ENCODE measurements around the gene PLSCR4. TPM values are rescaled to one million over a fixed set of nuclear protein-coding genes. Genes with fewer than 3 reads are reported as not detected.

PLSCR4 gene
- total RNA-seq, 1 donor from 2014 or later = 10.4 TPM

DNA sequence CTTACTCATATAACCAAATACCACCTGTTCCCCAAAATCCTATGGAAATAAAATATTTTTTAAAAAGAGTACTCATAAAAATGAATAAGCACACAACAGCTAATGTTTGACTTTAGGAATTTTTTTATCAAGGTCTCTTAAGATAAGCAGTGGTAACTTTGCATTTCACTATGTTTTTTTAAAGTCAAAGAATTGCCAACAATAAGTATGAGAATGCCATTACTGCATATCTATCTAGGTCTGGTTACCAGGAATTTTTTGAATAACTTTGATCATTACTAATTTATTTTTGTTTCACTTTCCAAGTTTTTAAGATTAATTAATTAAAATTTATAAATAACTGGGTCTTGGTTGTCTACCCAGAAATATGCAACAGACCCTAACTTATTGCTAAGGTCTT lies 41.5 kb downstream of the PLSCR4 start:
- Mint-ChIP-seq H3K36me3 (peaks cover 16% of the 10 kb centered on the region), H3K4me1 (no peaks in the 10 kb centered on the region), H3K9me3 (peaks cover 12% of the 10 kb centered on the region), H3K4me3 (no peak overlapping the region), H3K27ac (no peak overlapping the region), H3K27me3 (ENCODE audit: low read depth) (no peaks in the 10 kb centered on the region)
- no peak for DNase-seq (ENCODE audit: low spot score in 2 of 2, unreplicated experiment in 2 of 2)
- TF ChIP-seq, protein P1, sequence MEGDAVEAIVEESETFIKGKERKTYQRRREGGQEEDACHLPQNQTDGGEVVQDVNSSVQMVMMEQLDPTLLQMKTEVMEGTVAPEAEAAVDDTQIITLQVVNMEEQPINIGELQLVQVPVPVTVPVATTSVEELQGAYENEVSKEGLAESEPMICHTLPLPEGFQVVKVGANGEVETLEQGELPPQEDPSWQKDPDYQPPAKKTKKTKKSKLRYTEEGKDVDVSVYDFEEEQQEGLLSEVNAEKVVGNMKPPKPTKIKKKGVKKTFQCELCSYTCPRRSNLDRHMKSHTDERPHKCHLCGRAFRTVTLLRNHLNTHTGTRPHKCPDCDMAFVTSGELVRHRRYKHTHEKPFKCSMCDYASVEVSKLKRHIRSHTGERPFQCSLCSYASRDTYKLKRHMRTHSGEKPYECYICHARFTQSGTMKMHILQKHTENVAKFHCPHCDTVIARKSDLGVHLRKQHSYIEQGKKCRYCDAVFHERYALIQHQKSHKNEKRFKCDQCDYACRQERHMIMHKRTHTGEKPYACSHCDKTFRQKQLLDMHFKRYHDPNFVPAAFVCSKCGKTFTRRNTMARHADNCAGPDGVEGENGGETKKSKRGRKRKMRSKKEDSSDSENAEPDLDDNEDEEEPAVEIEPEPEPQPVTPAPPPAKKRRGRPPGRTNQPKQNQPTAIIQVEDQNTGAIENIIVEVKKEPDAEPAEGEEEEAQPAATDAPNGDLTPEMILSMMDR (IDR thresholded peaks at IDR 0.05; ENCODE audit: unreplicated experiment) = no peak

DNA sequence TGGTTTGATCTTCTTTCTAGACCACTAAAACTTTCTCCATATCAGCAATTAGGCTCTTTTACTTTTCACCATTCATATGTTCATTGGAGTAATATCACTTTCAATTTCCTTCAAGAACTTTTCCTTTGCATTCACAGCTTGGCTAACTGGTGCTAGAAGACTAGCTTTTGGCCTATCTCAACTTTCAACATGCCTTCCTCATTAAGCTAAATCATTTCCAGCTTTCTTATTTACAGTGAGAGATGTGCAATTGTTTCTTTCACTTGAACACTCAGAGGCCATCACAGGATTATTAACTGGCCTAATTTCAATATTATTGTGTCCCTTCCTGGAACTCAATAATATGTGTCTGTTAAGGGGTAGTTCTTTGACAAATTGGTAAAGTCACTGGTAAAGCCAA lies 47.1 kb downstream of the PLSCR4 start:
- Mint-ChIP-seq H3K4me3 (no peak overlapping the region), H3K9me3 (peaks cover 10% of the 10 kb centered on the region), H3K36me3 (peaks cover 16% of the 10 kb centered on the region), H3K4me1 (no peaks in the 10 kb centered on the region), H3K27ac (no peak overlapping the region), H3K27me3 (ENCODE audit: low read depth) (no peaks in the 10 kb centered on the region)
- no peak for DNase-seq (ENCODE audit: low spot score in 2 of 2, unreplicated experiment in 2 of 2)
- TF ChIP-seq, protein P1 (IDR thresholded peaks at IDR 0.05; ENCODE audit: unreplicated experiment) = no peak

DNA sequence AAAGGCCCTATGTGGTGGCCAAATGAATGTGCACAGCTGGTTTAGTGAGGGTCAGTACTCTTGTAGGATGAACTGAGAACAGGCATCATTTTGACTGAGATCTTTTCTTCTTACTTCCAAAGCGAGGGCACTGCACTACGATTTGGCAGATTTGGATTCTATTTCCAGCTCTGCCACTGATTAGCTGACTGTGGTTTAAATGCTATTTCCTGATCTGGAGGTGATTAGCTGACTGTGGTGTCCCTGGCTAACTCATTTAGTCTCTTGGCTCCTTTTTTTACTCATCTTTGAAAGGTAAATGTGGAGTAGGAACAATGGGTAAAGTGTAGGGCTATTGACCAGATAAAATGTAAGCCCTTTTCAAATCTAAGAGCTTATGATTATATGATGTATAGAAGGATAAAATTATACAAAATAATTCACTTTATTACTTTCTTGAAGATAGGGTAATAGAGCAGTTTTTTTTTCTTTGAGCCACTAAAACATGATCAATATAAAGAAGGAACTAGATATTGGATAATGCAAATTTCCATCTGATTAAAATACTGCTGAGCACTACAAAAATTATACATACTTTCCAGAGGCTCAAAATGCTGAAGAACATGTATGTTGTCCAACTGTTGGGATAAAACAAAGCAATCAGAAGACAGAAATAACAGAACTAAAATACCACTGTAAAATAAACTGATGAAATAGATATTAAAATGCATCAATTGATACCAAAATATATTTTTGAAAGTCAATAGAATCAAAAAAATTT lies 50.3 kb downstream of the PLSCR4 start:
- H3K27ac Mint-ChIP-seq = no peak overlapping the region
- H3K27me3 Mint-ChIP-seq (ENCODE audit: low read depth) = no peaks in the 10 kb centered on the region
- TF ChIP-seq, protein P1 (IDR thresholded peaks at IDR 0.05; ENCODE audit: unreplicated experiment) = no peak
- no peaks in the 10 kb centered on the region for H3K9me3 Mint-ChIP-seq
- H3K4me1 Mint-ChIP-seq = peaks cover 2% of the 10 kb centered on the region
- H3K36me3 Mint-ChIP-seq = no peaks in the 10 kb centered on the region
- H3K4me3 Mint-ChIP-seq = no peak overlapping the region
- no peak for DNase-seq (ENCODE audit: low spot score in 2 of 2, unreplicated experiment in 2 of 2)

DNA sequence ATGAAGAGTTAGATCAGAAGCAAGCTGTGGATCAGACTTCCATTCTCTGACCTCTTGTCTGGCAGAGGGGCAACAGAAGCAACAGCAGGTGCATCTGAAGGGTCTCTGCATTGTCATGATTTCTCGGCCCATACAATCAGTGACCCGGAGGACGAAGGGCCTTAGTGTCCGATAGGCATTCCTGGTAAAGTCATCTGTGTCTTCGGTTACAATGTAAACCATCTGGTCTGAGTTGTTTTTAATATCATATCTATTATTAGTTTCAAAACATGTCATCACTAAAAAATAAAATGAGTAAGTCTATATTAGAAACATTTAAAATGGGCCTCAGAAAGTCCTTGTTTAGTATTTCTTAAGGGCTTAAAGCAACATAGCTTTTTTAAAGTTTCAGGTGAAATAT lies 51.1 kb downstream of the PLSCR4 start:
- Mint-ChIP-seq H3K4me3 (no peak overlapping the region), H3K4me1 (peaks cover 6% of the 10 kb centered on the region), H3K27ac (no peak overlapping the region), H3K9me3 (no peaks in the 10 kb centered on the region), H3K27me3 (ENCODE audit: low read depth) (no peaks in the 10 kb centered on the region), H3K36me3 (no peaks in the 10 kb centered on the region)
- DNase-seq (ENCODE audit: low spot score in 2 of 2, unreplicated experiment in 2 of 2) = no peak
- TF ChIP-seq, protein P1 (IDR thresholded peaks at IDR 0.05; ENCODE audit: unreplicated experiment) = no peak

DNA sequence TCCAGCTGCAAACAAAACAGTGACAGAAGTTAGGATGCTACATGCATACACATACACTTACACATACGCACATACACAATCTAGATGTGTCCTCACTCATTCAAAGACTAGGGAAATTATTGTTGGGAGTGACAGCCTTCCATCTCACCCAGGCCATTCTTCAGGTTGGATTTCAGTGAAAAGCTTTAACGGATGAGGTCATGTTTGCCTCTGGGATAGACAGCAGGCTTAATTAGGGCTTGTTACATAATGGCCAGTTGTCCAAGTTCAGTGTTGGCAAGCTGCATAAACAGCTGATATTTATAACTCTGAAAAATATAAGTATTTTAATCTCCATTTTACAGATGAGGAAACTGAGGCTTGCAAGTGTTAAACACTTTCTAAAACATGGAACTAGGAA lies 54.1 kb downstream of the PLSCR4 start:
- H3K9me3 Mint-ChIP-seq = no peaks in the 10 kb centered on the region
- peaks cover 6% of the 10 kb centered on the region for H3K4me1 Mint-ChIP-seq
- TF ChIP-seq, protein P1 (IDR thresholded peaks at IDR 0.05; ENCODE audit: unreplicated experiment) = no peak

More for the DNA sequence above, 54.1 kb downstream of the PLSCR4 start:
- Mint-ChIP-seq H3K36me3 (peaks cover 3% of the 10 kb centered on the region), H3K4me3 (no peak overlapping the region), H3K27me3 (ENCODE audit: low read depth) (no peaks in the 10 kb centered on the region), H3K27ac (no peak overlapping the region)
- no peak for DNase-seq (ENCODE audit: low spot score in 2 of 2, unreplicated experiment in 2 of 2)
